ENCODE data around the gene ADGRG1.

GRCh38 chr16:57696240-57696639, 67.8 kb downstream of the ADGRG1 start:
- TF ChIP-seq CTCF (IDR thresholded peaks at IDR 0.05) (no peak), EZH2 (IDR thresholded peaks at IDR 0.05; ENCODE audit: borderline replicate concordance, insufficient read depth, low read depth, low read length, poor library complexity, severe bottlenecking) (no peak)

Measured in B cell (primary cell).